ENCODE measurements around the gene CD248.

- TF ChIP-seq EZH2 (IDR thresholded peaks at IDR 0.05; ENCODE audit: borderline replicate concordance, low read length): no peak
- TF ChIP-seq, protein P1, sequence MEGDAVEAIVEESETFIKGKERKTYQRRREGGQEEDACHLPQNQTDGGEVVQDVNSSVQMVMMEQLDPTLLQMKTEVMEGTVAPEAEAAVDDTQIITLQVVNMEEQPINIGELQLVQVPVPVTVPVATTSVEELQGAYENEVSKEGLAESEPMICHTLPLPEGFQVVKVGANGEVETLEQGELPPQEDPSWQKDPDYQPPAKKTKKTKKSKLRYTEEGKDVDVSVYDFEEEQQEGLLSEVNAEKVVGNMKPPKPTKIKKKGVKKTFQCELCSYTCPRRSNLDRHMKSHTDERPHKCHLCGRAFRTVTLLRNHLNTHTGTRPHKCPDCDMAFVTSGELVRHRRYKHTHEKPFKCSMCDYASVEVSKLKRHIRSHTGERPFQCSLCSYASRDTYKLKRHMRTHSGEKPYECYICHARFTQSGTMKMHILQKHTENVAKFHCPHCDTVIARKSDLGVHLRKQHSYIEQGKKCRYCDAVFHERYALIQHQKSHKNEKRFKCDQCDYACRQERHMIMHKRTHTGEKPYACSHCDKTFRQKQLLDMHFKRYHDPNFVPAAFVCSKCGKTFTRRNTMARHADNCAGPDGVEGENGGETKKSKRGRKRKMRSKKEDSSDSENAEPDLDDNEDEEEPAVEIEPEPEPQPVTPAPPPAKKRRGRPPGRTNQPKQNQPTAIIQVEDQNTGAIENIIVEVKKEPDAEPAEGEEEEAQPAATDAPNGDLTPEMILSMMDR (conservative IDR thresholded peaks at IDR 0.05 in 1 of 2, IDR thresholded peaks at IDR 0.05 in 1 of 2; ENCODE audit: extremely low read depth in 1 of 2, insufficient read depth in 1 of 2, low read depth in 1 of 2, low read length in 2 of 2): no peak
Measured at GRCh38 chr11:66332371-66333219, 15.8 kb upstream of the CD248 start.
